Stimulated activated CD4-positive, alpha-beta T cell treated with anti-CD3 and anti-CD28 coated beads, Interleukin-12 subunit alpha, Interleukin-12 subunit beta, amount 100 ng/mL, for 24 hours (primary cell): ENCODE data around the gene PPP1R14C.

Experiments
- DNase-seq, 2 experiments: peaks; one replicate each; pipeline ENCODE4 v3.0.0-alpha.2; 2020; ENCODE audit warnings: low read depth in 2 of 2

The PPP1R14C gene

GRCh38 chr6:150271501-150272263 lies 128.8 kb downstream of the PPP1R14C start:
- DNase-seq, result no peak

GRCh38 chr6:150272264-150272975 lies 129.6 kb downstream of the PPP1R14C start:
- DNase-seq, result no peak

DNA sequence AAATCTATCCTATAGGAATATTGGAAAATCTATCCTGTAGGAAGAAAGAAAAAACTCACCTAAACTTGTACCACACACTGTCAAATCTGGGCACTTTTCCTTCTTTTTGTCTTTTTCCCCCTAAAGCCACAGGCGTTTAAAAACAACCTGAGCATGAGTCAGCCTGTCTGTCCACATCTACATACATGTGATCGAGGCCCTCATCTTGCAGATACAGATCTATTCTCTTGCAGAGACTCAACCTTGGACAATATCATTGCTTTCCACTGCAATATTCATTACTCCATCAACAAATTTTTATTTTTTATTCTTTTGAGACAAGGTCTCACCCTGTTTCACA lies 130.1 kb downstream of the PPP1R14C start:
- no peak for DNase-seq

GRCh38 chr6:150273457-150274309 lies 130.8 kb downstream of the PPP1R14C start:
- no peak for DNase-seq

GRCh38 chr6:150275489-150275888 lies 132.6 kb downstream of the PPP1R14C start:
- DNase-seq, result no peak

GRCh38 chr6:150276168-150276936 lies 133.5 kb downstream of the PPP1R14C start:
- no peak for DNase-seq

GRCh38 chr6:150276937-150277742 lies 134.3 kb downstream of the PPP1R14C start:
- no peak for DNase-seq

DNA sequence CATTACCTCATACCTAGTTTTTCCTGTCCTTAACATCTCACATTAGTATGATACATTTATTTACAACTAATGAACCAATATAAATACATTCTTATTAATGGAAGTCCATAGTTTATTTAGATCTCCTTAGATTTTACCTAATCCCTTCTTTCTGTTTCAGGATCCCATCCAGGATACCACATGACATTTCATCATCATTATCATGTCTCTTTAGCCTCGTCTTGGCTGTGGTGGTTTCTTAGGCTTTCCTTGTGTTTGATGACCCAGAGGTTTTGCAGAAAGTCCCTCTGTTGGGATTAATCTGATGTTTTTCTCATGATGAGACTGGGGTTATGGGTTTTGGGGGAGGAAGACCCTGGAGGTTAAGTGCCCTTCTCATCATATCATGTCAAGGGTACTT lies 136.7 kb downstream of the PPP1R14C start:
- DNase-seq, result no peak

- no peak for DNase-seq
Measured at GRCh38 chr6:150280703-150281102, 137.9 kb downstream of the PPP1R14C start.

GRCh38 chr6:150281767-150282166 lies 138.9 kb downstream of the PPP1R14C start:
- no peak for DNase-seq

DNA sequence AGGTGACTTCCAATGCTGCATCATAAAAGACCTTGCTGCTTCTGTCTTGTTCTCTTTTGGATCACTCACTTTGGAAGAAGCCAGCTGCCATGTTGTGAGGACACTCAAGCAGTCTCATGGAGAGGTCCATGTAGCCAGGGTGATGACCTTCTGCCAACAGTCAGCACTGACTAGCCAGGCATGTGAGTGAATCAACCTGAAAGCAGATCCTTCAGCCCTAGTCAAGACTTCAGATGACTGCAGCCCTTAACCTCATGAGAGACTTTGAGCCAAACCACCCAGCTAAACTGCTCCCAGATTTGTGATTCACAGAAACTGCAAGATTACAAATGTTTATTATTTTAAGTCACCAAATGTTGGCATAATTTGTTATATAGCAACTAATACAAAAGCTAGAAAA lies 140.0 kb downstream of the PPP1R14C start:
- no peak for DNase-seq

DNA sequence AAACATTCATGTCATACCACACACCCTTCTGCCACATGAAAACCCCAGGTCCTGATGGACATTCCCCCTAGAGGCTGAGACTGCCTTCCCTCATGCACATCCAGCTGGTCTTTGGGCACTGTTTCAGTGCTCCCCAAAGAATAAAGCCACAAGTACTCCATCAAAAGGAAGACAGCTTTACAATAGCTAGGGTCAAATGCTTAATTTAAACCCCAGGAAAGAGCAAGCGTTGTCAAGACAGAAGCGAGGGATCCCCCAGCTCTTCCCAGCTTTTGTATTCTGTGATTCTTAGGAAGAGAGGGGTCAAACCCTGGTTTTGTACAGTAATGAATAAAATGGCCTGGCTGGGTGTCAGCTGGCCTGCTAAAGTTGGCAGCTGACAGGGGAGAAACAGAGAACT lies 143.6 kb downstream of the PPP1R14C start:
- no peak for DNase-seq

DNA sequence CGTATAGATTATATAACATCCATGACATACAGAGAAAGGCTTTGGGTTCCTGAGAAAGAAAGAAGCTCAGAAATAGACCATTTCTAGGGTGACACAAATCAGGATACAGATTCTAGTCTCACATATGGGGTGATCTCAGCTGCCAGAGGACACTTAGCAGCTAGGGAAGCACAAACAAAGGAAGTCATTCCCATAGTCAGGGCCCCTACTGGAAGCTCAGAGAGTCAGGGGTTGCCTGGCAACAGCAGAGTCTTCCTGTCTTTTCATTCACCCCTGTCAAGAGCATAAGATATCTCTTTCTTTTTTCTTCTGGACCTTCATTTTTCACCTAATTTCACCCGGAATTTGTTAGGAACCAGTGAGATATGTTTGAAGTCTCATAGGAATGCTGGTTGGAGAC lies 144.1 kb downstream of the PPP1R14C start:
- no peak for DNase-seq

DNA sequence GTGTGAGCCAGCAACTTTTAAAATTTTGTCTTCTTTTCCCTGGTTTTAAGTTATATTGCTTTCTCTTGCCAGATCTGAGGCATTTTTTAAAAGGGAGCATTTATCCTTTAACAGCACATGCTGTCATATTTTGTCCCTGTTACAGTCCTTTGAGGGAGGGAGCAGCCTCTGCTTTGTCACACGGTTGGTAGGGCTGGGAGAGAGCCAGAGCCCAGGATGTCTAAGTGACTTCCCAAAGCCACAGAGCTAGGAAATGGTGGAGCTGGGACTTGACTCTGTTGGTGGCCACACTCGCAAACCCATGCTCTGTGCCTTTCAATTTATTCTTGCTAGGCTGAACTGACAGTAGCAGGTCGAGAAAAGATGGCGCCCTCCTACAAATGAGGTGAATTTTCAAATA lies 145.6 kb downstream of the PPP1R14C start:
- DNase-seq, result no peak

DNA sequence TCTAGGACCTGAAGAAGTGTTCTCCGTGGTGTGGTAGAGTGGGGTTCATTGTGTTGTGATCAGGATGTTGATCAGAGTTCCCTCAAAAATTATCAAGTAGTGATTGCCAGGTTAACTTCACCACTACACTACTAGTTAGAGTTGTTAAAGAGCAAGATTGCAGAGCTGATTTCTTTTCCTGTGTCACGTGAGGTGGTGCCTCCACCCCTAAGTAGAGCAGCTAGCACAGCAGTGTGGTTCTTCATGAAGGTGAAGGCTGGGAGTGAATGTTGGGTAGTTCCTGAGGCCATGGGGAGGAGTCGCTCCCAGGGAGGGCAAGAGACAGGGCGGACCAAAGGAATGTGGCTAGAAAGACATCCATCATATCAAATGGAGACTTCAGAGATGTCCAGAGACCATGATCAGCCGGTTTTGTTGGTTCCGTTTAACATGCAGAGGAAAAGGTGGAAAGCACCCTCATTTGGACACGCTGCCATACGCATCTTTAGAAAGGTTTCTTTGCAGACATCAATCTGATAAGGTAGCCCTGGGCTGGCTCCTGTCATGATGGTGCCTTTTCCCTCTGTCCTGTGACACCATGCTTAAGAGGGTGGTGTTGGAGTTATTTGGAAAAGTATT lies 146.7 kb downstream of the PPP1R14C start:
- no peak for DNase-seq

DNA sequence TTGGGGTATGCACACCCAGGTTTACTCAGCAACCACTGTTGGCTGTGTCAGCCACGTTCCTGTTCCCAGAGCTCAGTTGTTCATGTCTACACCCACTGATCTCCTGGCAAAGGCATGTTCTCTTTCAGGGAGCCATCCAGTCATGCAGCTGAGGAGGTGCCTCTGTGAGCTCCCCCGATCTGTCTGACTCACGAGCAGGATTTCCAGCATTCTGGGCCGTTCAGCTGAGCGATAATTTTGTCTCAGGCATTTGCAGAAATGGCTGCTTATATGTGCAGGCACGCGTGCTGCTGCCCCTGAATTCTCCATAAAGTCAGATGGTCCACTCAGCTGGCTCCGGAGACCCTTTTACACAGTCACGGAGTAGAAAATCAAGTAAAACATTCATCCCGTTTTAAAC lies 147.6 kb downstream of the PPP1R14C start:
- no peak for DNase-seq

GRCh38 chr6:150291968-150292710 lies 149.3 kb downstream of the PPP1R14C start:
- no peak for DNase-seq

DNA sequence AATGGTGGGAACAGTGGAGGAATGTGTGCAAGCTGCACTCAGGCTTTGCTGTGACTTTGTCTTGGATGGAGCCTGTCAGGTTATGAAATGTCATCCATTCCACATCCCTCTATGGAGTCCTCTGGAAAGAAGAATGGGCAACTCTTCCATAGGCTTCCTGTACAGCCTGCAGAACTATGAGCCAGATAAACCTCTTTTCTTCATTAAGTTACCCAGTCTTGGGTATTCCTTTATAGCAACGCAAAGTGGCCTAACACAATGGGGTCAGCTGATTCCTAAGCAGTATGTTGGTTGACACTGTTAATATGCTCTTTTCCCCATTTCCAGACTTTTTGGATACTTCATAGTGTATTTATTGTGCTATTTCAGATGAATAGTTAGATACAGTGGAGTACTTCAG lies 150.2 kb downstream of the PPP1R14C start:
- DNase-seq, result no peak

DNA sequence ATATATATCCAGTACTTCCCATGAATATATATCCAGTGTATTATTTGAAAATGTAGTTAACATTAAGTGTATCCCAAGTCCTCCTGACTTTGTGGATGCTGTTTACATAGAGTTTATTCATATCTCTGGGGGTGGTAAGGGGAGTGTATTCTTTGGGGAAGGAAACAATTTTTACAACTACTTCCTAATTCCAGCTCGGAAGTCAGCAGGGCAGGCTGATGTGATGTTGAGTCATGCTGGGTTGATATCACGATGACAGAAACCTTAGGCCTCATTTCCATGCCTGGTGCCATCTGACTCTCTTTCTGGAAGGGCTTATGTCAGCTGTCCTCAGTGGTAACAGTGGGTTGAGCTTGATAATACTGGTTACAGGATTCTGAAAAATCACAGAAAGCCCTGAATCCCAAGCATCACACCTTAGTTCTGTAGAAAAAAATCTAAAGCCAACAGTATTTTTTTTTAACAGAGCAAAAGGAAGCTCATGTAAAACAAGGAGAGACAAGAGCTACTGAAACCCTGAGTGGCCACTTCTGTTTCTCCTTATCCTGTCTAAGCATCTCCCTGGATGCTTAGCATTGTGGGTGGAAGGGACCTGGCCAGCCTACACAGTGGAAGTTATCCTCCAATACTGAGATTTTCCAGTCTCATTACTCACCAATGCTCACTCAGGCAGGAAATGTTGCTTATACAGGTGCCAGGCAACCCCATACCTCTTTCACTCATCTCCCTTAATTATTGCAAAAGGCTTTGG lies 150.8 kb downstream of the PPP1R14C start:
- DNase-seq, result no peak
